Germinal center (tissue), 1 donor: ENCODE data around the gene BBLN.
"Not testable (repeated sequence)": the region's sequence is repeated elsewhere in the genome, so short reads cannot be mapped to it uniquely, and the experiment has no call there.

Source experiments
- DNase-seq: peaks from one replicate; pipeline ENCODE4 v3.0.0; 2012; ENCODE audit warnings: mixed read lengths, low spot score

Gene BBLN

DNA sequence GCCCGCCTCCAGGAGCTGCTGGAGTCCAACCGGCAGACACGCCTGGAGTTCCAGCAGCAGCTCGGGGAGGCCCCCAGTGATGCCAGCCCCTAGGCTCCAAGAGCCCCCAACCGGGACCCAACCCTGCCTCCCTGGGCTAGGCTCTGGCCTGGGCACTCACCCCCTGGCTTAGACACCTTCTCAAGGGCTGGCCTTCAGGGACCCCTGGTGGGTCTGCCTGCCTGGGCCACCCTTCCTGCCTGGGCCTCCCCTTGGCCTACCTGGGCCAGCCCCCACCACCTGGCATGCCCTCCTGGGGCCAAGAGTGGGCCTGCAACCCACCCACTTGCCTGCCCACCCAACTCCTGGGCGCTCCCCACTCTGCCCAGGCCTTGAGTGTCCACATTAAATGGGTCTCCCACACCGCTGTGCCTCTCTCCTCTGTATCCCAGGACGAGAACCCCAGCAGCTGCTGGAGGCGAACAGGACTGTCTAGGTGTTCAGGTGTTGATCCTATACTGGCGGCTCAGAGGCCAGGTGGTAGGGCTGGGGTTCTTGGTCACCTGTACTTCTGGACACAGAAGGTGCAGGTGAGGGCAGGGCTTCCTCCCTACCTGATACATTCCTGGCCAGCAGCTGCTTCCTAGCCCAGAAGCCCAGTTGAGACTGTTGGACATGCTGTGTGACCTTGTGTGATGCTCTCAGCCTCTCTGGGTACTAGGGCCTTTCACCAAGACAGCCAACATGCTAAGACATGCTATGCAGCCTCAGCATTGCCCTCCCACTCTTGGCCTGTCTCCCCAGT, 3.6 kb downstream of the BBLN start:
- no peak for DNase-seq

DNA sequence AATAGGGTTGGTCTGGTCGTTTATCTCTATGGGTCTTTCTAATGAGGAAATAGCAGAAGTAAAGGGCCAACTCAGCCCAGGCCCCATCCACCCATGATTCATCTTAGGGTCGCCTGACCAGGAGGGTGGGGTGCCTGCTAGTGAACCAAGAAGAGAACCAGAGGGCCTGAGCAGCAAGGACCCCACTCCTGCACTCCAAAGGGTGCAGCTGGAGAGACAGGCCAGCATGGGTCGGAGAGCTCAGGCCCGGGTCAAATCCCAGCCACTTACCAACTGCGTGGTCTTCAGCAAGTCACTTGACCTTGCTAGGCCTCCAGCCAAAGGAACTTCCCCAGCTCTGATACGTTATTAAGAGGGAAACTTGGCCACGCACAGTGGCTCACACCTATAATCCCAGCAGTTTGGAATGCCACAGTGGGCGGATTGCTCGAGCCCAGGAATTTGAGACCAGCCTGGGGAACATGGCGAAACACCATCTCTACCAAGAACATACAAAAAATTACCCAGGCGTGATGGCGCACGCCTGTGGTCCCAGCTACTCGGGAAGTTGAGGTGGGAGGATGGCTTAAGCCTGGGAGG, 4.3 kb downstream of the BBLN start:
- DNase-seq, result no peak

DNA sequence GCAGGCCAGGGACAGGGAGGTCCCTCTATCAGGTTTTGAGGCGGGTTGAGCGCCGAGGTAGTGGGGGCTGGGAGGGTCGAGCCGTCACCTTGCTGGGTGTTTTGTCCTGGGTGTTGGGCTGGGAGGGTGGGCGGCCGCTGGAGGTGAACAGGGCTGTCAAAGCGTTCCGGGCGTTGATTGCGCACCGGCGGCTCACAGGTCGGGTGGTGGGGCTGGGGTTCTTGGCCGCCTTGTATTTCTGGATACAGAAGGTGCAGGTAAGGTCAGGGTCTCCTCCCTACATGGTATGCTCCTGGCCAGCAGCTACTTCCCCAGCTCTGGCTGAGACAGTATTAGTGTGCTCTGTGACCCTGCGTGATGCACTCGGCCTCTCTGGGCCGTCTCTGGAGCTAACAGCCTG, 6.1 kb downstream of the BBLN start:
- DNase-seq, result no peak

DNA sequence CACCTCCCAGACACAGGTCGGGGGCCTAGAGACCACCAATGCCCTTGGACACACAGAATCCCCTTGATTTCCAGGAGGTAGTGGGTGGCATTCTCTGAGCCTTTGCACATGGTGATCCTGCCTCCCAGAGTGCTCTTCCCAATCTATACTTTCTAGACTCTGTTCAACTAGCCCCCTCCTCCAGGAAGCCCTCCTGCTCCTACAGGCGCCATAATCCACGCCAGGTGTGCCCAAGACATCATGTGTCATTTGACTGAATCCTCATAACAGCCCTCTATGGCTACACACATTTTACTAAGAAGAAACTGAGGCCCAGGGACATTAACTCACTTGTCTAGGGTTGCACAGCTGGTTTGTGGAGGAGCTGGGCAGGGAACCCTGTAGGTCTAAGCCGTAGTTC, 7.1 kb downstream of the BBLN start:
- DNase-seq, result no peak

DNA sequence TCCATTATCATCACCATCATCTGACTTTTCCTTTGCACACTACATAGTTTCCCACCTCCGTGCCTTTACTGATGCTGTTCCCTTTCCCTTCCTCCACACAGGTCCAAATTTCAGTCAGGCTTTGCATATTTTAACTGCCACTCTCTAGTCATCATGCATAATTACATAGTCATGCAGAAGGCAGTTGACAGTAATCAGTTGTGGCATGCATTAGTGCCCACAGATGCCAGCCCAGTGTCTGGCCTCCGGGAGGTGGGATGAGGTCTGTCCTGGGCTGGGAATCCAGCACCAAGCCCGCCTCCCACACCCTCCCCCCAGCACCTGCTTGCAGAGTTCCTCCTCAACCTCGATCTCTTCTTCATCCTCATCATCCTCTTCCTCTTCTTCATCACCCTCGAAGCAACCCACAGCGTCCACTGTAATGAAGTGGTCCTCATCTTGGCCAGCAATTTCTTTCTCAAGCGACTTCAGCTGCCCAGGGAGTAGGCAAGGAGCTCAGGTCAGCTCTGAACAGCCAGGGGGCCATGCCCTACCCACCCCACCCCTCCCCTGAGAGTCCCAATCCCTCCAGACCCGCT, 8.8 kb downstream of the BBLN start:
- no peak for DNase-seq

DNA sequence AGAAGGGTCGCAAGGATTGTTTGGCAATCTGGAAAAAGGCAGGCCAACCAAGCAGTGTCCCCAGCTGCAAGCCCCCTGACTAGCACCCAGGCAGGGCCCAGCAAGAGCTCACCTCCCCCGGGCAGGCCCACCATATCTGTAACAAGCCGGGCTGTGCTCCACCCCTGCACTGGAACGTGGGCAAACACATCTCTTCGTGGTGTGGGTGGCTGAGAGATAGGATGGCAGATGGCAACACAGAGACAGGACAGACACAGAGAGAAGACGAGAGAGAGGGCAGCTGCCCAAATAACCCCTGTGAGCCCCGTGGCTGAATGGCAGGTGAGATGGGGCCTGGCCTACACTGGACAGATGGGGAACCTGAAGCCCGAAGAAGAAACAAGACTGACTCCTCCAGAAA, 9.4 kb downstream of the BBLN start:
- no peak for DNase-seq

DNA sequence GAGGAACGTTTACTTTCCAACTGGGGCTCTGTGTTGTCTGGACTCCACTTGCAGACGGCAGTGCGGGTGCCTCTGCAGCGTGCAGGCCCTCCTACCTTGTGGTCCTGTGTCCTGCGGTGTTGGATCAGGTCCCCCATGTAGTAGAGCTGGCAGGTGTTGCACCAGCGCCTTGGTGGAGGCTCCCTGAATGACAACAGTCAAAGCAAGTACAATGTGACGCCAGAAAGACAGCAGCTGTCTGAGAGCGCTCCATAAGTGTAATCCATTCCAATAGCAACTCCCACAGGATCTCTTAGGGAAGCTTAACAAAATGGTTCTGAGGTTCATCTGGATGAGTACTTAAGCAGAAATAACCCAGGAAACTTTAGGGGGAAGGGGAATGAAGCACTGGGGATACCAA, 9.9 kb downstream of the BBLN start:
- no peak for DNase-seq

DNA sequence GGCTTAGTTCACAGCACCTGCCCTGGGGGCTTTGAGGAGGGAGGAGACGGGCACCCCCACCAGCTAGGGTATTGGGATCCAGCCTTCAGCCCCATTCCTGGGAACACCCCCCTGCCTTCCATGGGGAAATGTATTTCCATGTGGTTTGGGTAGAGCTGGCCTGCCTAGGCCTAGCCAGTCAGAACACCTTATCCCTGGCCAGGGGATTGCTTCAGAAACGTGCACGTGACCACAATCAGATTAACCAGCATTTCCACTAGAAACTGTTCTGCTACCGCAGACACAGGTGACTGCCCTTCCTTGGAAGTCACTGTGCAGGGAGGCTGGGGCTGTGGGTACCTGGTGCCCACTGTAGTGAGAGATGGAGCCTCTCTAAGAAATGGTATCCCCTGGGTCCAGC, 14.0 kb downstream of the BBLN start:
- DNase-seq, result no peak

DNA sequence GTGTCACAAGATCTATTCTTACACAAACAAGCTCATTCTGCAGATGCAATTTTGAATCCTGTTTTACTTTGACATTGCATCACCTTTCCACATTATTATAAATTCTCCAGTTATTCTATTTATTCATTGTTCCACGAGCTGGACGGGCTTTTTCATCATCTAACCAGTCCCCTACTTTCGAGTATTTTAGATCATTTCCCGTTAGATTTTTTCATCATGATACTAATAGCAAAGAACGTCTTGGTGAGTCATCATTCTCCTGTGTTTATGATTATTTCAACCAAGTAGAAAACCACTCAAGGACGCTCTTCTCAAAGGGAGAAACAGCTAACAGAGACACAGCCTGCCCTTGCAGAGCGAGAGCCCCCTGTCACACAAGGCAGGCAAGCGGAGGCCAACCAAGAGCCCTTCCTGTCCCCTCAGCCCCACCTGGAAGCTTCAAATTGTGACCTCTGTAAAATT, 15.1 kb downstream of the BBLN start:
- DNase-seq, result no peak

DNA sequence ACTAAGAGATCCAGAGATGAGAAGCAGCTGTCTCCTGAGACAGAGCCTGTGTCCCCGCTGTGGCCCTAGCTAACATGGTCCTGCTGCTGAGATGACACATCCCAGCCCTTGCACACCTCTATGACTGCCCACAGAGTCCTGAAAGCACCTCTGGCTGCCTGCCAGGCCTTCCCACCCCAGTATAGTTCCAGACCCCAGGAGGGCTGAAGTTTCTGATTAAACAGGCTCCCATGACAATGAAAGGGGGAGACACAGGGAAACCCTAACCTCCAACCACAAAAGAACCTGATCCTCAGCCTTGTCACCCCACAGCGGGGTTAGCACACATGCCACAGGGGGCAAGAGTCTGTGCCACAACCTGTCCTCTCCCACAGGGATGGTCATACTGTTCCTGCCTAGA, 15.7 kb downstream of the BBLN start:
- no peak for DNase-seq

DNA sequence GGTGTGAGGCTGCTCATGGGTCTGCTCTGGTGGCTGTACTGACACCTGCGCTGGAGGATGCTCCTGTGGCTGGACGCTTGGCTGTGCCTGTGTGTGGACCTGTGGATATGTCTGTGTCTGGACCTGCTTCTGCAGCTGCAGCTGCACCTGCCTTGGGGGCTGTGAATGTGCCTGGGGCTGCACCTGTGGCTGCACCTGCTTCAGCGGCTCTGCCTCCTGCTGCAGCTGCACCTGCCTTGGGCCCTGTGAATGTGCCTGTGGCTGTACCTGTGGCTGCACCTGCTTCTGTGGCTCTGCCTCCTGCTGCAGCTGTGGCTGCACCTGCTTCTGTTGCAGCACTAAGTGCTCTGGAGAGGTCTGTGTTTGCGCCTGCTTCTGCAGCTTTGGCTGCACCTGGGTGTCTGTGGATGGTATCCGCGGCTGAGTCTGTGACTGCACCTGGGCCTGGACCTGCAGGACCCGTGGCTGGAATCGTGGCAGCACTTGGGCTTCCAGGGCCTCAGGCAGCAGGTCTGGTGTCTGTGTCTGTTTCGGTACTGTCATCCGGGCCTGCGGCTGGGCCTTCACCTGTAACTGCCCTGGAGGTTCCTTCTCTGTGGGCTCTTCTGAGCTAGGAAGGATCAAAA, 18.9 kb downstream of the BBLN start:
- no peak for DNase-seq

DNA sequence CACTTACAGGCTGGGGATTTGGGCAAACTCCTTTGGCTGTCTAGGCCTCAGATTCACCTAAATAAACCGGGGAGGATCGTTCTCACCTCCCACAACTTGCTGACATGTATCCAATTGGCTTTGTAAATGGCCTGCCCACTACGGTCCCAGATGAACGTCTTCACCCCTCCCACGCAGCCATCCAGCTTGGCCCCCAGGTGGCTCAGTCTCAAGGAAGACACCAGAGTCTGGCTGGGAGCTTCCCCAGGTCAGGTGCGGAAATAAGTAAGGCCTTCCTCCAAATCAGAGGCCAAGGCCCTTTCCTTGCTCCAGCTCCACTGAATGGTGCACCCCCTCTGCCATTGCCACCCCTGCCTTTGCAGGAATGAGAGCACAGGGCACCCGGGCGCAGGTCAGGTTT, 19.9 kb downstream of the BBLN start:
- DNase-seq, result no peak

DNA sequence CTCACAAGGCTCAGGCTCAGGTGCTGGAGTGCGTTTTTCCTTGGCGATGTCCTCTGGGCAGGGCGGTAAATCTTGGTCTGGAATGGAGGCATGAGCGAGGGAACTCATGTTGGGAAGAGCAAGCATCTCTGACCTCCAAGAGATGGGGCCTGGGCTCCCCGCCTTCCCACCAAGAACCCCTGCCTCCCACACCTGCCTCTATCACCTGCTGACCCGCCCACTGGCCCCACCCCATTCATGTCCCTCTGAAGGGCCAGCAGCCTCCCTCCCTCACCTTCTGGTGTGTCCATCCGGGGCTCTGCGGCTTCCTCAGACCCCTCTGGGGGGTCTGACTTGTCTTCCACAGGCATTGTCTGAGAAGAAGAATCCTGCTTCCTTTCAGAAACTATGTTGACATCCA, 20.4 kb downstream of the BBLN start:
- DNase-seq, result no peak

DNA sequence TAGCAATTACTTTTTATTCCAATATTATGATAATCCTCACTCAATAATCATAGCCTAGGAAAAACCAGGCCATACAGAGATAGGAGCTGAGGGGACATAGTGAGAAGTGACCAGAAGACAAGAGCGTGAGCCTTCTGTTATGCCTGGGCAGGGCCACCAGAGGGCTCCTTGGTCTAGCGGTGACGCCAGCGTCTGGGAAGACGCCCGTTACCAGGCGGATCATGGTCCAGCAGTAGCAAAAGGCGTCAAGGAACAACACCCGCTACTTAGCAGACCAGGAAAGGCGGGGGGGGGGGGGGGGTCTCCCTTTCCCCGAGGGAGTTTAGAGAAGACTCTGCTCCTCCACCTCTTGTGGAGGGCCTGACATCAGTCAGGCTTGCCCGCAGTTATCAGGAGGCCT, 21.4 kb downstream of the BBLN start:
- DNase-seq, result not testable (repeated sequence)

DNA sequence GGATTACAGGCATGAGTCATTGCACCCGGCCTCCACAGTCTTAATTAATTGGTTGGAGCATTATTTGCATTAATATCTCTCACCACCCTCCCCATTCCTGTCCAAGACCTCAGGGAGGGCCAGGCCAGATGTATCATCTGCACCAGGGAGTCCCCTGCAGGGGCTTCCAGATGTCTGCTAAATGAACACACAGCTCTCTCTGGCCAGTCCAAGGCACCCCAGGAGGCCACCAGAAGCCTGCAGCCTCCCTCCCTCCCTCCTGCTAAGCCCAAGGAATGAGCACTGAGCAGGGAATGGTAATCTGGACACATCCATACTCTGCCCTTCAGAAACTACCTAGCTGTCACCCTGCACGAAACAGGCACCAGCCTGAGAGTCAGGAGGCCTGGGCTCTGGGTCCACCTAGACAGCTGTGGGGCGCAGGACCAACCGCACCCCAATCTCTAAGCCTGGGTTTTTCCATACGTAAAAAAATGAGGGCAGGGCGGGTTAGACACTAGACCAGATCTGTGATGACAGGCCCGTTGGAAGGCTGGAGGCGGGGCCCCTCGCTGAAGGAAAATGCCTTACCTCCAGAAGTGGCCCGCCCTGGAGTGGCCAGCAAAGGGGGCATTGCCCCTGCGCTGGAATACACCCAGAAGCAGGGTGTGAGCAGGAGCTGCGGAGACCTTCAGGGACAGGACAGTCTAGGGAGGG, 23.0 kb downstream of the BBLN start:
- no peak for DNase-seq

DNA sequence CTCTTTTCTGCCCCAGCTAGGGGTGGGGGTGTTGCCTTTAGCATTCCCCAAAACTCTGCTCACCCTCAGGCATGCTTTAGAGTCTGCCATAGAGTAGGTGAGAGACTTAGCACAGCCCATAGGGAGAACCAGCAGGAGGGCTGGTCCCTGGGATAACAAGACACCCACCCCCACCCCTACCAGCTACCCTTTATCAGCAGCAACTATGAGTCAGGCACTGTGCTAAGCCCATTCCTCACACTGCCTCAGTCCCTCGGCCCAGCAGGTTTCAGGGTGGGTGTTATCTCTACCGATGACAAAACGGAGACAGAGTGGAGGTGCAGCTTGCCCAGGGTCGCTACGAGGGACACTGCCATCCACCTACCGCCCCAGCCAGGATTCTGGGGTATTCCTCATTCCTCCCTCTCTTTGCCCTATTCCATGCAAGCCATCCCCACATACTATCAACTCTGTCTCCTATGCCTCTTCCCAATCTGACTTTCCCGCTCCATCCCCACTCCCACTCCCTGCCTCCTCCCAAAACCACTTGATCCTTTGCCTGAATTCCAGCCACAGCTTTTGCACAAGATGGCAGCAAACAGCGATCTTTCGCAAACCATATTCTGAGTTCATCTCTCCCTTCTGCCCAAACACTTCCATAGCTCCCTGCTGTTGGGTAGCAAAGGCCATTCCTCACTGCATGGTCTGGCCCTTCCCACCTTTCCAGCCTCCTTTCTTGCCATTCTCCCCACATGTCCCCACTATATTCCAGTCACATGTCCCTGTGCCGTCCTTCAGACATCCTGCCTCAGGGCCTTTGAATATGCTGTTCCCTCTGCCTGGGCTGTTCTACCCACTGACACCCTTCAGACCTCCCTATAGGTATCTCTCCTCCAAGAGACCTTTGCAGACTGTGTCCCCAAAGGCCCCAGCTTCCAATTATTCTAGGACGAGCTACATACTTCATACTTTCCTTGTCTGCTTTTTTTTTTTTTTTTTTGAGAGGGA, 26.2 kb downstream of the BBLN start:
- DNase-seq, result no peak

DNA sequence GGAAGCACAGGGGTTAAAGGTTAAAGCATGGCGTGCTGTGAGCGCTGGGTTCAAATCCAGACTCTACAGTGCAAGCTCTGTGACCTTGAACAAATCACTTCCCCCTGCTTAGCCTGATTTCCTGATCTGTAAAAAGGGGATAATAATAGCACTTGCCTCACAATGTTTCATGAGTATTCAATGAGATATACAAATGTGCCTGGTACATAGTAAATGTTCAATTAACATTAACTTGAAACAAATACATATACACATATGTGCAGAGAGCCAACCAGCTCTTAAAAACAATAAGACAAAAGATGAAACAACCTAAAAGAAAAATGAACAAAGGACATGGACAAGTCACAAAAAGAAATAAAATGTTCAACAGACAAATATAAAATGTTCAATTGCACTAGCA, 27.3 kb downstream of the BBLN start:
- no peak for DNase-seq

DNA sequence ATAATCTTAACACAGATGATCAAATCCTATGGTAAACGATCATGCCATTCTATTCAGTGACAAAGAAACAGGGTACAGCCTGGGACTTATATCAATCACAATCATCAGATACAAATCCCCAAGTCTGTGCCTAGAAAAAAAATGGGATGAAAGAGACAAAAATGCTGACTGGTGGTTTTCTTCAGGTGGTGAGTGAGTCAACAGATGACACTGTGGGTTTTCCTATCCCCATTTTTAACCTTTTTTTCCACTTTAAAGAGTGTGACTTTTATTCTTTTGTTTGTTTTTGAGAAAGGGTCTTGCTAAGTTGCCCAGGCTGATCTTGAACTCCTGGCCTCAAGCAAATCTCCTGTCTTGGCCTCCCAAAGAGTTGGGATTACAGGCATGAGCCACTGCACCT, 28.1 kb downstream of the BBLN start:
- no peak for DNase-seq

DNA sequence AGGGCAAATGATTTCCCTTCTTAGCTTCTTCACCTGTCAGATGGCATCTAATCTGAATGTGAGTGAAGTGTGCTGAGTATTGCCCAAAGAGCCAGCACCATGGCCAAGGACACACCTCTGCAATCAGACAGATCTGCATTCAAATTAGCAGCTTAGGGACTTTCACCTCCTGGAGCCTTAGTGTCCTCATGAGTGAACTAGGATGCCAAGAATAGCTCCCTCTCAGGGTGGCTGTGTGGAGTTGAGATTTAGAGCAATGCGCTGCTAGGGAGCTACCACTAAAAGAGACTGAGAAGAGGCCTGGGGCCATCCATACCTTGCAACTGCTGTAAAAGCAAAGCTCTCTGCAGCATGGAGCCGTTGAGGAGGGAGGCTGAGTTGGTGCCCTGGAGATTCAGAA, 29.9 kb downstream of the BBLN start:
- no peak for DNase-seq

DNA sequence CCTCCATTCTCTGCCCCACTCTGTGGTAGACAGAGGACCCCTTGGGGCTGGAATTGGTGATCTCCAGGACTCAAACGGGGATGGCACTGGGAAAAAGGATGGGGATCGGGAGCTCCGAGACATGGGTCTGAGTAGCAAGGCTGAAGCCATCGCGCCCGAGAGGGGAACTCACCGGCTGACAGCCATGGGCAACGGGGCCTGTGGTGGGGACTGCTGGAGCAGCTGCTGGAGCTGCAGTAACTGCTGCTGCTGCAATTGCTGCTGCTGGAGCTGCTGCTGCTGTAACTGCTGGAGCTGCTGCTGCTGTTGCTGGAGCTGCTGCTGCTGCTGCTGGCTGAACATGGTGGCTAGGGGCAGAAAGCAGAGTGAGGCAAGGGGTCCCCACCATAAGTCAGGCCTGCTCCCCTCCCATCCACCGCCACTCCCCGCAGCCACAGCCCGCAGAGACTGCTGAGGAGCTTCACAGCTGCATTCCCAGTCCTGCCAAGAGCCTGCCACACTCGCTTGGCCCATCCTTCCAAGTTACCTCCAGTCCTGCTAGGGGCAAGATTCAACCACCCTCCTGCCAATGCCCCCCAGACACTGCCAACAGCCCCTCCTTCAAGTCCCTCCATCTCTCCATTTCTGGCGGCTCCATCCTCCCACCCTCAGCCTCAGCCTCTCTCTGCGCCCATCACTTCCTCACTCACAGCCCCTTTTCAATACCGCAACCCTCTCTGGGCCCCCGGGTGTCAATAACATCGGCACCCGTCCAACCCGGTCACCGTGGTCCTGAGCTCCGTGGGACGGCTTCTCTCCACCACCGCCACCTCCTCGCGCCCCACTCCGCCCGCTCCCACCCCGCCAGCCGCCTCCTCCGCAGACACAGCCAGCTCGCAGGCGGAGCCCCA, 30.7 kb downstream of the BBLN start:
- DNase-seq, result no peak
